ENCODE measurements around the gene PRKCH.
A peak's percentile ranks its signal among the peaks of the same experiment; 100 is the strongest.
"Not testable (repeated sequence)": the region's sequence is repeated elsewhere in the genome, so short reads cannot be mapped to it uniquely, and the experiment has no call there.

PRKCH gene

DNA sequence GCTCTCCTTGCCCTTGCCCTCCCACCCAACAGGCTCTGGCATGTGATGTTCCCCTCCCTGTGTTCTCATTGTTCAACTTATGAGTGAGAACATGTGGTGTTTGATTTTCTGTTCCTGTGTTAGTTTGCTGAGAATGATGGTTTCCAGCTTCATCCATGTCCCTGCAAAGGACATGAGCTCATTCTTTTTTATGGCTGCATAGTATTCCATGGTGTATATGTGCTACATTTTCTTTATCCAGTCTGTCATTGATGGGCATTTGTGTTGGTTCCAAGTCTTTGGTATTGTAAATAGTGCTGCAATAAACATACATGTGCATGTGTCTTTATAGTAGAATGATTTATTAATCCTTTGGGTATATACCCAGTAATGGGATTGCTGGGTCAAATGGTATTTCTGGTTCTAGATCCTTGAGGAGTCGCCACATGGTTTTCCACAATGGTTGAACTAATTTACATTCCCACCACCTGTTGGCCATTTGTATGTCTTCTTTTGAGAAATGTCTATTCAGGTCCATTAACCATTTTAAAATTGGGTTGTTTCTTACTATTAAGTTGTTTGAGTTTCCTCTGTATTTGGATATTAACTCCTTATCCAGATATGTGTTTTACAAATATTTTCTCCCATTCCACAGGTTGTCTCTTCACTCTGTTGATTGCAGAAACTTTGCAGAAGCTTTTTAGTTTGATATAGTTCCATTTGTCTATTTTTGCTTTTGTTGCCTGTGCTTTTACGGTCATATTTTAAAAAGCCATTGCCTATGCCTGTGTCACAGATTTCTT, 143.4 kb downstream of the PRKCH start:
- not testable (repeated sequence) for H3K79me1 ChIP-seq (ENCODE audit: low read depth, low read length); H3K14ac ChIP-seq (ENCODE audit: low read length); H2AK5ac ChIP-seq (ENCODE audit: low read depth, low read length); H4K8ac ChIP-seq (ENCODE audit: low read depth, low read length); H3K9ac ChIP-seq (ENCODE audit: low read depth, low read length, poor library complexity); H3K27ac ChIP-seq (replicated peaks; ENCODE audit: low read length); H3K4ac ChIP-seq (ENCODE audit: low read length); H2BK120ac ChIP-seq (ENCODE audit: low read depth, low read length); H2BK15ac ChIP-seq (ENCODE audit: low read length); H3K23ac ChIP-seq (ENCODE audit: low read depth, low read length, poor library complexity); H2BK12ac ChIP-seq (ENCODE audit: low read length); H3K18ac ChIP-seq (ENCODE audit: low read length); H3K4me1 ChIP-seq (ENCODE audit: control insufficient read depth in 2 of 2, insufficient read depth in 1 of 2, low read depth in 1 of 2, low read length in 2 of 2); H3K4me2 ChIP-seq (ENCODE audit: insufficient read depth, low read length, poor library complexity, severe bottlenecking); H3K36me3 ChIP-seq (replicated peaks in 1 of 2; ENCODE audit: control insufficient read depth in 2 of 2, insufficient read depth in 2 of 2, low read length in 2 of 2); H3K9me3 ChIP-seq (replicated peaks in 1 of 2; ENCODE audit: control insufficient read depth in 2 of 2, insufficient read depth in 1 of 2, low read depth in 1 of 2, low read length in 2 of 2); H2AFZ ChIP-seq (ENCODE audit: low read length); DNase-seq (ENCODE audit: low spot score); H4K91ac ChIP-seq (ENCODE audit: low read depth, low read length, poor library complexity); H2BK5ac ChIP-seq (ENCODE audit: low read length); H3K27me3 ChIP-seq (ENCODE audit: control insufficient read depth in 3 of 3, insufficient read depth in 3 of 3, low read depth in 1 of 3, low read length in 3 of 3); H3K4me3 ChIP-seq (ENCODE audit: low read length in 2 of 2)
- WGBS, 2 donors (ENCODE audit: extremely low coverage in 2 of 2, insufficient read length in 2 of 2, insufficient replicate concordance in 1 of 2): no CpG with 5 or more reads among the region's 2 CpGs

DNA sequence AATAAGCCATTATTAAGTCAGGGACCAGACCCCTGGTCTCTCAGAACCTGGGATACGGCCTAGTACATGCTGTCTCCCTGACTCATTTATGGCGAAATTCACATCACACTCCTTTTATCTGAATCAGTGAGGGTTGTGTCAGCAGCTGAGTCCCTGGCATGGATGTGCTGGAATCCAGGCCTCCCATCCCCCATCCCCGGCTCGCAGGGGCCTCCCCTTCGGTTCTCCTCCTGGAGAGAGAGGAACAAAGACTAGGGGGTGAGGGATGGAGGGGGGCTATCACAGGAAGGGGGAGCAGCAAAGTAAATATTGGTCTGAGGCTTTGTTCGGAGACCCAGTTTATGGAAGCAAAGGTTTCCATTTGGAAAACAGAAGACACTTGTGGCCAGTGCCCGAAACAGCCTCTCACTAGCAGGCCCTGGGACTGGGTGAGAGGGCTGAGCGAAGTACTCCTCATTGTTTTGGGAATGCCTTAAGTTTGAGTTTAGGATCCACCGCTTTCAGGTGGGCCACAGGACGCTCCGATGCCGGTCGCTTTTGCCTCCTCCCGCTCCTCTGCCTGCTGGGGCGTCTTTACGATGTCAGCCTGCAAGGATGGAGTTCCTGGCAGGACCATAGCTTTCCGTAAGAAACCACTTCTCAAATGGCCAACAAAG, 145.0 kb downstream of the PRKCH start:
- Histone ChIP-seq H3K9ac (ENCODE audit: low read depth, low read length, poor library complexity) (no peak overlapping the region), H3K18ac (ENCODE audit: low read length) (no peak overlapping the region), H2BK12ac (ENCODE audit: low read length) (no peak overlapping the region), H2AFZ (ENCODE audit: low read length) (peak overlapping the region; percentile 79), H2BK120ac (ENCODE audit: low read depth, low read length) (no peak overlapping the region), H4K8ac (ENCODE audit: low read depth, low read length) (no peak overlapping the region), H3K36me3 (replicated peaks in 1 of 2; ENCODE audit: control insufficient read depth in 2 of 2, insufficient read depth in 2 of 2, low read length in 2 of 2) (no peaks in the 10 kb centered on the region), H3K79me1 (ENCODE audit: low read depth, low read length) (no peaks in the 10 kb centered on the region), H3K4me1 (ENCODE audit: control insufficient read depth in 2 of 2, insufficient read depth in 1 of 2, low read depth in 1 of 2, low read length in 2 of 2) (peaks cover 12 to 13% of the 10 kb centered on the region in 2 donors), H3K23ac (ENCODE audit: low read depth, low read length, poor library complexity) (no peak overlapping the region), H3K14ac (ENCODE audit: low read length) (no peak overlapping the region), H2AK5ac (ENCODE audit: low read depth, low read length) (no peak overlapping the region), H3K4me2 (ENCODE audit: insufficient read depth, low read length, poor library complexity, severe bottlenecking) (peak overlapping the region; percentile 35), H2BK5ac (ENCODE audit: low read length) (no peak overlapping the region), H3K27ac (replicated peaks; ENCODE audit: low read length) (no peak overlapping the region), H3K27me3 (ENCODE audit: control insufficient read depth in 3 of 3, insufficient read depth in 3 of 3, low read depth in 1 of 3, low read length in 3 of 3) (no peaks in the 10 kb centered on the region), H3K4ac (ENCODE audit: low read length) (no peak overlapping the region), H2BK15ac (ENCODE audit: low read length) (no peak overlapping the region), H3K4me3 (ENCODE audit: low read length in 2 of 2) (no peak overlapping the region), H3K9me3 (replicated peaks in 1 of 2; ENCODE audit: control insufficient read depth in 2 of 2, insufficient read depth in 1 of 2, low read depth in 1 of 2, low read length in 2 of 2) (no peaks in the 10 kb centered on the region), H4K91ac (ENCODE audit: low read depth, low read length, poor library complexity) (no peak overlapping the region)
- peak; percentile 29 for DNase-seq (ENCODE audit: low spot score)
- no CpG with 5 or more reads among the region's 17 CpGs for WGBS, 2 donors (ENCODE audit: extremely low coverage in 2 of 2, insufficient read length in 2 of 2, insufficient replicate concordance in 1 of 2)

DNA sequence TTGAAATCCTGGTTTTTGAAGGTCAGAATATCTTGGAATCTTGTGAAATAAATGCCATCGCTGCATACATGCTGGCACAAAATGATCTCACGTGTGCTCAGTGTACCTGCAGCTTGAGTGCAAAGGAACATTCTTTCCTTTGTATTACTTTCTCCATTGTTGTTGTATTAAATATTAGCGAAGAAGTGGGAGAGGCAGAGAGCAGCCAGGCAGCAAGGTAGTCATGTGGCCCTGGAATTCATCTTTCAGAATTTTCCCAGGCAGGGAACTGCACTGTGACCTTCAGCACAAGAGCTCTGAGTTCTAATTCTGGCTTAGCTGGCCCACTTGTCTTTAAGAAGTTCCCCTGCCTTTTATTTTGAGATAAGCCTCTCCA, 145.5 kb downstream of the PRKCH start:
- no peak overlapping the region for H3K4me3 ChIP-seq (ENCODE audit: low read length in 2 of 2)
- no peaks in the 10 kb centered on the region for H3K9me3 ChIP-seq (replicated peaks in 1 of 2; ENCODE audit: control insufficient read depth in 2 of 2, insufficient read depth in 1 of 2, low read depth in 1 of 2, low read length in 2 of 2)
- H2BK5ac ChIP-seq (ENCODE audit: low read length): no peak overlapping the region
- no CpG with 5 or more reads among the region's 3 CpGs for WGBS, 2 donors (ENCODE audit: extremely low coverage in 2 of 2, insufficient read length in 2 of 2, insufficient replicate concordance in 1 of 2)
- no peak overlapping the region for H2AK5ac ChIP-seq (ENCODE audit: low read depth, low read length)
- H3K79me1 ChIP-seq (ENCODE audit: low read depth, low read length): no peaks in the 10 kb centered on the region
- H3K18ac ChIP-seq (ENCODE audit: low read length): no peak overlapping the region
- no peak overlapping the region for H3K9ac ChIP-seq (ENCODE audit: low read depth, low read length, poor library complexity)
- DNase-seq (ENCODE audit: low spot score): no peak
- no peaks in the 10 kb centered on the region for H3K27me3 ChIP-seq (ENCODE audit: control insufficient read depth in 3 of 3, insufficient read depth in 3 of 3, low read depth in 1 of 3, low read length in 3 of 3)
- peak overlapping the region; percentile 35 for H3K4me2 ChIP-seq (ENCODE audit: insufficient read depth, low read length, poor library complexity, severe bottlenecking)
- H4K91ac ChIP-seq (ENCODE audit: low read depth, low read length, poor library complexity): no peak overlapping the region
- H3K4me1 ChIP-seq (ENCODE audit: control insufficient read depth in 2 of 2, insufficient read depth in 1 of 2, low read depth in 1 of 2, low read length in 2 of 2): peaks cover 13 to 14% of the 10 kb centered on the region in 2 donors
- H2BK12ac ChIP-seq (ENCODE audit: low read length): no peak overlapping the region
- no peak overlapping the region for H3K27ac ChIP-seq (replicated peaks; ENCODE audit: low read length)
- peak overlapping the region; percentile 79 for H2AFZ ChIP-seq (ENCODE audit: low read length)
- H3K23ac ChIP-seq (ENCODE audit: low read depth, low read length, poor library complexity): no peak overlapping the region
- H2BK15ac ChIP-seq (ENCODE audit: low read length): no peak overlapping the region
- no peaks in the 10 kb centered on the region for H3K36me3 ChIP-seq (replicated peaks in 1 of 2; ENCODE audit: control insufficient read depth in 2 of 2, insufficient read depth in 2 of 2, low read length in 2 of 2)
- no peak overlapping the region for H3K4ac ChIP-seq (ENCODE audit: low read length)
- H3K14ac ChIP-seq (ENCODE audit: low read length): no peak overlapping the region
- no peak overlapping the region for H2BK120ac ChIP-seq (ENCODE audit: low read depth, low read length)
- H4K8ac ChIP-seq (ENCODE audit: low read depth, low read length): no peak overlapping the region

DNA sequence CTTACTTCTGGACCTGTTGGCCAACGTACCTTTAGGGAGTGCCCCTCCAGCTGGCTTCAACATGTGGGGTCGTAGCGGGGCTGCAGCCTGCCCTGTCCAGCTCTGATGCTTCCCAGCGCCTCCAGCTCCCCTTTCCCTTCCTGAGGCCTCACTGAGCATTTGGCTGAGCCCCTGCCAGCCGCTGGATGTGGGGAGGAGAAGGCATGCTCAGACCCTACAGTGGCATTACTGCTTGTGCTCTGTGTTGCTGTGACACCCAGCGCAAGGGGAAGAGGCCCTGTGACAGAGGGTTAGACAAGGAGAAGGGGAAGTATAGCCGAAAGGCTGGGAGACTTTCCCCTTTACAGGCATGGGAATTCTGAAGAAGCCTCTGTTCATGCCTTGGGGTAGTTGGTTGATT, 145.9 kb downstream of the PRKCH start:
- Histone ChIP-seq H3K23ac (ENCODE audit: low read depth, low read length, poor library complexity) (no peak overlapping the region), H3K79me1 (ENCODE audit: low read depth, low read length) (no peaks in the 10 kb centered on the region), H3K36me3 (replicated peaks in 1 of 2; ENCODE audit: control insufficient read depth in 2 of 2, insufficient read depth in 2 of 2, low read length in 2 of 2) (no peaks in the 10 kb centered on the region), H3K27ac (replicated peaks; ENCODE audit: low read length) (no peak overlapping the region), H3K4me1 (ENCODE audit: control insufficient read depth in 2 of 2, insufficient read depth in 1 of 2, low read depth in 1 of 2, low read length in 2 of 2) (peaks cover 15 to 17% of the 10 kb centered on the region in 2 donors), H2AFZ (ENCODE audit: low read length) (no peak overlapping the region), H2BK120ac (ENCODE audit: low read depth, low read length) (no peak overlapping the region), H4K91ac (ENCODE audit: low read depth, low read length, poor library complexity) (no peak overlapping the region), H3K9me3 (replicated peaks in 1 of 2; ENCODE audit: control insufficient read depth in 2 of 2, insufficient read depth in 1 of 2, low read depth in 1 of 2, low read length in 2 of 2) (no peaks in the 10 kb centered on the region), H4K8ac (ENCODE audit: low read depth, low read length) (no peak overlapping the region), H3K9ac (ENCODE audit: low read depth, low read length, poor library complexity) (no peak overlapping the region), H2BK15ac (ENCODE audit: low read length) (no peak overlapping the region), H2AK5ac (ENCODE audit: low read depth, low read length) (peak overlapping the region; percentile 6), H3K14ac (ENCODE audit: low read length) (no peak overlapping the region), H3K4me3 (ENCODE audit: low read length in 2 of 2) (no peak overlapping the region), H2BK12ac (ENCODE audit: low read length) (no peak overlapping the region), H3K27me3 (ENCODE audit: control insufficient read depth in 3 of 3, insufficient read depth in 3 of 3, low read depth in 1 of 3, low read length in 3 of 3) (no peaks in the 10 kb centered on the region), H3K18ac (ENCODE audit: low read length) (peak overlapping the region; percentile 44), H2BK5ac (ENCODE audit: low read length) (no peak overlapping the region), H3K4me2 (ENCODE audit: insufficient read depth, low read length, poor library complexity, severe bottlenecking) (no peak overlapping the region), H3K4ac (ENCODE audit: low read length) (no peak overlapping the region)
- WGBS, 2 donors (ENCODE audit: extremely low coverage in 2 of 2, insufficient read length in 2 of 2, insufficient replicate concordance in 1 of 2): no CpG with 5 or more reads among the region's 7 CpGs
- DNase-seq (ENCODE audit: low spot score): no peak

Measured in neuronal stem cell (in vitro differentiated cells).